ENCODE results near the gene MAPKAP1.

MAPKAP1 gene

GRCh38 chr9:125706651-125707471 is at the start of gene MAPKAP1:
MAPKAP1 (minus strand) TSS chr9:125707208; CDS start chr9:125672574, 34,634 bp downstream.
- FAIRE-seq = no peak

GRCh38 chr9:125756518-125756917 is 49.5 kb upstream of the MAPKAP1 start:
- FAIRE-seq (no peak), DNase-seq (ENCODE audit: low spot score) (no peak)

More at GRCh38 chr9:125706651-125707471, at the start of gene MAPKAP1:
- peak; percentile 96 for DNase-seq (ENCODE audit: low spot score)

- no peak for DNase-seq (ENCODE audit: low spot score)
- FAIRE-seq = no peak
Measured at GRCh38 chr9:125755340-125755739, 48.3 kb upstream of the MAPKAP1 start.

DNA sequence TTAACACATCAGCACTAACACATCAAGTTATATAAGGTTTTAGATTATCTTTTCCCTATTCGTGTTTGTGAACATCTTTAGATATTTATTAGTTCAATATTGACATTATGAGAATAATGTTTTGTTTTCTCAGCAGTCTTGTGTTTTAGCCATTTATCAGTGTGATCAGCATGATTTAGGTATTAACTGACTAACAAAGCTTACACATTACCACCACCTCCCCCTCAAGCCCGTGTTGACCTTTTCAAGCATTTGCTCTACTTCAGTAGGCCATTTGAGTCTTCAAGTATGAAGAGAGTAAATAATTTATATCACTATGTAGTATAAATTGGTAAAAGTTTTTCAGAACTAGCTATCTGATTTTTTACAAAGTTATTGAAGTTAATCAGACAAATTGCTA is 47.1 kb upstream of the MAPKAP1 start:
- DNase-seq (ENCODE audit: low spot score) = no peak
- FAIRE-seq = no peak

GRCh38 chr9:125752070-125752628 is 45.1 kb upstream of the MAPKAP1 start:
- DNase-seq (ENCODE audit: low spot score) = no peak

GRCh38 chr9:125750627-125751011 is 43.6 kb upstream of the MAPKAP1 start:
- DNase-seq (ENCODE audit: low spot score) (no peak), FAIRE-seq (no peak)

More at GRCh38 chr9:125752070-125752628, 45.1 kb upstream of the MAPKAP1 start:
- no peak for FAIRE-seq

DNA sequence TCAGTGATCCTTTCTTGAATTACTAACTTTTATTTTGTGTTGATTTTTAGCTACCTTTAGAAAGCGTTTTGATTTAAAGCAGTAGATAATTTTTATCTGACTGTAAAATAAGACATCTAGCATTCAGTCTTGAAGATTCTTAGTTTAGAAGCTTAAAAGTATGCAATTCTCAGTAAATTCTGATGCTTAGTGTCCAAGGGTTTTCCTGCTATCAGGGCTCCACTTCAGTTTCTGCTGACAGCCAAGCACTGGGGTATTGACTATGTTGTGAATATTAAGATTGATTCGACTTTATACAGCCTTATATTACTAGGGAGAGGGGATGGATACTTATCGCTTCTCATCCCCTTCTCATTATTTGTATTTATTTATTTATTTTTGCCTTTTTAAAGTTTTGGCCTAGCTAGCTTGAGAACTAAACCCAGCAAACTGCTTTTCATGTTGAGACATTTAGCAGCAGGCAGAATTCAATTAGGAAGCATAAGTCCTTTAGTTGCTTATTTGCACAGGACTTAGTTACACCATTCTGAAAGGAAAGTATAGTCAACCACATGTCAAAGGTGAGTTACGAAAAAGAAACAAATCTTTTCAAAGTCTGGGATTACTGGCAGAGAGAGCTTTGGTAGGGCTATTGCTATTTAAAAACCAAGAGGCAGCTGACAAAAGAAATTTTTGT is 43.1 kb upstream of the MAPKAP1 start:
- DNase-seq (ENCODE audit: low spot score) (no peak), FAIRE-seq (no peak)

DNA sequence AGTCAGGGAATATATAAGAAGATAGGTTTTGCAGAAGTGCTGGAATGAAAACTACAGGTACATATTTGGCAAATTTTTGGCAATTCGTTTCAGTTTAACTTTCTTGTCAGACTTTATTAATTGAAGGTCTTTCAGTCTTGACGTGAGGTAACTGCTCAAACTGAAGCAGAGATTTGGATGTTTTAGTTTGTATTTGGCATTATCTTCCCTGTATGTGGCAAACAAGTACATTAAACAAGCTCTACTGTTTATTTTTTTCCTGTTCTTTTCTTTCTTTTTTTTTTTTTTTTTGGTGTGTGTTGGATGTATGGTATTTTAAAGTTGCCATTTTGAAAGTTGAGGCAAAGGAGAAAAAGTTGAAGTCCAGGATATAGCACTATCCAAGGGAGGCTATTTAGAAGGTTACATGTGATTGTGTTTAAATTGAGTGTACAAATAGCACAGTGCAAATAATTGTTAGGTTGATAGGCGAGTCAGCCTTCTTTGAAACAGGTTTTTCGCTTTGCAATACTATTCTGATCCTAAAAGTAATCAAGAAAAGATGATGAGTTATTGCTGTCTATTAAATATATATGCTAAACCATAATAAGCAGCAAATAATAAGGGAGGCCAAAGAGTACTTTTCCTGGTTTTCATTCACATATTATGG is 42.4 kb upstream of the MAPKAP1 start:
- DNase-seq (ENCODE audit: low spot score) (no peak), FAIRE-seq (no peak)

- DNase-seq (ENCODE audit: low spot score) (no peak), FAIRE-seq (no peak)
Measured at GRCh38 chr9:125748446-125749099, 41.6 kb upstream of the MAPKAP1 start.

DNA sequence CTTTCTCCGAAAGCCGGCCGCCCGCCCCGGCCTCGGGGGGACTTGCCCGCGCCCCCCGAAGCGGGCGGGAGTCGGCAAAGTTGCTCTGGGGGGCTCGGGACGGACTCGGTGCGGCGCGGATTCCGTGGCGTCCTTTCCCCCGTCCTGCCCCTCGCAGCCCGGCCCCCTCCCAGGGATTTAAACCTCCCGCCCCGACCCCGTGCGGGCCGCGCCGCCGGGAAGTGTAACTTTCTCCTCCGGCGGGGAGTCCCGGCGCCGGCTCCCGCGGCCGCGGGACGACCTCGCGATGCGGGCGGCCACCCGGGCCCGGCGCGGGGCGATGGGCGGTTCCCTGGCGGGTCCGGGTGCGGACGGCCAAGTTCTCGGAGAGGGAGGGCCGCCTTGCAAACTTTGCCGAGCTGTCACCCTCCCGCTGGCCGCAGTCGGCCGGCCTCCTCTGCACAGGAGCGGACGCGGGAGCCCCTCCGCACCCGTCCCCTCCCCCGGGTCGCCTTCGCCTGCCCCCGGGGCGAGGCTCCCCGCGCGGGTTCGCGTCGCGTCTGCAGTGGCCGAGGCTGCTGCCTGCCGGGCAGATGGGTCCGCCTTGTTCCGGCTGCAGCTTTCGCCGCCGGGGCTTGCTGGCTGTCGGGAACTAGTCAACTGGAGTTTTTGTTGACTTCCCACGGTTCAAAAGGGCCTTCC is 40.9 kb upstream of the MAPKAP1 start:
- FAIRE-seq = no peak
- peak; percentile 26 for DNase-seq (ENCODE audit: low spot score)

DNA sequence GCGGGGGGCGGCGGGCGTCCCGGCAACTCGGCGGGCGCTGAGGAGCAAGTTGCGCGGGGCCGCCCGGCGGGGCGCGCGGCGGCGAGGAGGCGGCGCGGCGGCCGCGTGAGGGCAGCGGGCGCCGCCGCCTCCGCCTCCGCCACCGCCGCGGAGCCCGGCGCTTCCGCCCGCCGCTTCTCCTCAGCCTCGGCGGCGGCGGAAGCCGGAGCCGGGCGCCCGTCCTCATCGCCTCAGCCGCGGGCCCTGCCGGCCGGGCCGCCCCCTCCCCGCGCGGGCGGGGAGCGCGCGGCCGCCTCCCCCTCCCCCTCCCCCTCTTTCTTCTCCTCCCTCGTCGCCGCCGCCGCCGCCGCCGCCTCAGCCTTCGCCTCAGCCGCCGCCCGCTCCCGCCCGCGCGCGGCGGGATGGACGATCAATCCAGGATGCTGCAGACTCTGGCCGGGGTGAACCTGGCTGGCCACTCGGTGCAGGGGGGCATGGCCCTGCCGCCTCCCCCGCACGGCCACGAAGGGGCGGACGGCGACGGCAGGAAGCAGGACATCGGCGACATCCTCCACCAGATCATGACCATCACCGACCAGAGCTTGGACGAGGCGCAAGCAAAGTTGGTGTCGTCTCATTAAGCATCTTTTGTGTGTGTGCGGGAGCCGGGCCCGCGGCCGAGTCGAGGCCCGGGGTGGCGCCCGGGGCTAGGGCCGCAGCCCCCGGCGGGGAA is 40.2 kb upstream of the MAPKAP1 start, which contains the start of gene PBX3:
Gene PBX3 (plus strand): TSS at position 321 of the 712 bp plus-strand sequence.
- peak; percentile 60 for DNase-seq (ENCODE audit: low spot score)
- no peak for FAIRE-seq

DNA sequence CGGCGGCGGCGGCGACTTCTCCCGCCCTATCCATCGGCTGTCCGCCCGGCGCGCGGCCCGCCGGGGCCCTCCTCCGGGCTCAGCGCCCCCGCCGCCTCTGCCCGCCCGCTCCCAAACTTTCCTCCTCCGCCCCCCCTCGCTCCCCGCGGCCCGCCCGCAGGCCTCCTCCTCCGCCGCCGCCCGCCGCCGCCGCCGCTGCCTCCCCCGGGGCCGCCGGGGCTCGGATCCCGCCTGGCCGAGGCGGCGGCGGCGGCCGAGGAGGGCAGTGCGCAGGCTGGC is 39.7 kb upstream of the MAPKAP1 start:
- FAIRE-seq = no peak
- DNase-seq (ENCODE audit: low spot score) = no peak

- FAIRE-seq = no peak
- DNase-seq (ENCODE audit: low spot score) = peak; percentile 95
Measured at GRCh38 chr9:125746017-125746773, 39.2 kb upstream of the MAPKAP1 start.

DNA sequence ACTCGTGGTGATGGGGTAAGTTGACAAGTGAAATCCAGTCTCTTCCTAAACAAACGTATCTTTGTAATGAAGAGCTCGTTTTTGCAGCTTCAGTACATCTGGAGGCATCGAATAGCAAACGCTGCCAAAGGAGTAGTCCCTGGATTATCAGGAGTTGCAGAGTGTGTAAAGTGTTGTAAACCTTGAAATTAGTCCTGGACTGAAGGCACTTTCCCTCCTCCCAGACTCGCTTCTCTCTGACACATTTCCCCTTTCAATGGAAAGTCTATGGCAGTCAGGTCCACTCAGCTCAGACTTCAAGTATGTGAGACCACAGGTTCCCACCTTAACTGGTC is 38.6 kb upstream of the MAPKAP1 start:
- DNase-seq (ENCODE audit: low spot score) (no peak), FAIRE-seq (no peak)

GRCh38 chr9:125745018-125745417 is 38.0 kb upstream of the MAPKAP1 start:
- DNase-seq (ENCODE audit: low spot score) = no peak
- no peak for FAIRE-seq

DNA sequence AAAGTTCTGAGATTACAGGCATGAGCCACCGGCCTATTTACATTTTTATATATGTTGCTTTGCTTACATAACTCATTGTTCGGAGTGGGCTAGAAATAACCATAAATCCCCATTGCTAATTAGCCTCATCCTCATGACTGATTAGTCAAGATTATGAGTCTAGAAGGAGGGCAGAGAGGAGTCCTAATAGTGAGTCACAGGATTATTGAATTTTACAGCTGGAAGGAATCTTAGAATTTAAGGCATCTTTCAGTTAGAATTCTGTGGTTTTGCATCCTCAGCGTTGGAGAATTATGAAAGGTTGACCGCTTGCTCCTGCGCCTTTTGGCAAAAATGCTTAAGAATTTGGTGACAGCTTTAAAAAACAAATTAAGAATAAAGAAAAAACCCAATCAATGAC is 37.6 kb upstream of the MAPKAP1 start:
- DNase-seq (ENCODE audit: low spot score) = peak; percentile 18
- FAIRE-seq = no peak

DNA sequence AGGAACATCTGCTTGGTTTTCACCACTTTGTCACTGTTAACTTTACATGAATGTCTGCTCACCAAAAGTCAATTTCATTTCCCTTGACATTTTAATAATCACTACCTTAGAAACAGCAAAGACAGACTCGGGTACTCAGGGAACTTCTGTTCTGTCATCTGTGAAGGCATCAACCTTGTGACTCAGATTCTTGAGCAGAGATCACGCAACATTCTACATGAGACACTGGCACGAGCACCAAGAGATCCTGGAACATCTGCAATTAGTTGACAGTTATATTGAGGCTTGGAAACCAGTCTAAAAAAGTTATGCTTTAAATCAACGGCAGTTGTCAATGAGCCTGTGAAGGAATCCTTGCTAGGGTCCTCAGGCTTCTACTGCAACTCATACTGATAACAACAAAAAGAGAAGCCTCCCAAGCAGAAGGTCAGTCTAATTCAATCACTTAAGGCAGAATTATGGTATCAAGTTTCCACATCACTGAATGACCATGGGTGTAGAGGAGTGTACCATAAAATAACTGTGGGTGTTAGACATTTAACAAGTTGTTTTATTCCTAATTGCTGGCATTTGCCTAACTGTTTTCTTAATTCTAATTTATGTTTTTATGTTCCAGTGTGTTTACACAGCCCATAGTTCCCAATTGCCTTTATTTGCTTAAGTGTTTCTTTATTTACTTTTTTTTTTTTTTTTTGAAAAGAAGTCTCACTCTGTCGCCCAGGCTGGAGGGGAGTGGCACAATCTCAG is 36.8 kb upstream of the MAPKAP1 start:
- DNase-seq (ENCODE audit: low spot score) = no peak
- no peak for FAIRE-seq

DNA sequence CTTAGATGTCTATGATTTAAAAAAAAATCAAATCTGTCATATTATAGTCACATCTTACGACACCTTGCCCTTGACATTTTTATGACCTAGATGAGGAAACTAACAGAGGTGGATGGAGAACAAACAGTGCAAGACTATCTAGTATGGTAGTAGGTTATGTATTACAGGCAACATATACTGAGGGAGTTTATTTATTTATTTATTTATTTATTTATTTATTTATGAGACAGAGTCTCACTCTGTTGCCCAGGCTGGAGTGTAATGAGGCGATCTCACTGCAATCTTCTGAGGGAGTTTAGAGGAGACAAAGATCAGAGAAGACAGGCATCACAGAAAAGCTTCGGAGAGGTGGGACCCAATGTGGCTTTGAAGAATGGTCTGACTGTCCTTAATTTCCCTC is 35.6 kb upstream of the MAPKAP1 start:
- DNase-seq (ENCODE audit: low spot score) (no peak), FAIRE-seq (no peak)

- DNase-seq (ENCODE audit: low spot score) = no peak
- FAIRE-seq = no peak
Measured at GRCh38 chr9:125739436-125739835, 32.4 kb upstream of the MAPKAP1 start.

All from urothelium cell line (cell line).